ENCODE data around the gene PFKL.
"Not testable (repeated sequence)": the region's sequence is repeated elsewhere in the genome, so short reads cannot be mapped to it uniquely, and the experiment has no call there.

PFKL gene

GRCh38 chr21:44337941-44338895, 38.4 kb downstream of the PFKL start:
- no peak for DNase-seq (ENCODE audit: extremely low read depth in 1 of 2, low read depth in 1 of 2)

DNA sequence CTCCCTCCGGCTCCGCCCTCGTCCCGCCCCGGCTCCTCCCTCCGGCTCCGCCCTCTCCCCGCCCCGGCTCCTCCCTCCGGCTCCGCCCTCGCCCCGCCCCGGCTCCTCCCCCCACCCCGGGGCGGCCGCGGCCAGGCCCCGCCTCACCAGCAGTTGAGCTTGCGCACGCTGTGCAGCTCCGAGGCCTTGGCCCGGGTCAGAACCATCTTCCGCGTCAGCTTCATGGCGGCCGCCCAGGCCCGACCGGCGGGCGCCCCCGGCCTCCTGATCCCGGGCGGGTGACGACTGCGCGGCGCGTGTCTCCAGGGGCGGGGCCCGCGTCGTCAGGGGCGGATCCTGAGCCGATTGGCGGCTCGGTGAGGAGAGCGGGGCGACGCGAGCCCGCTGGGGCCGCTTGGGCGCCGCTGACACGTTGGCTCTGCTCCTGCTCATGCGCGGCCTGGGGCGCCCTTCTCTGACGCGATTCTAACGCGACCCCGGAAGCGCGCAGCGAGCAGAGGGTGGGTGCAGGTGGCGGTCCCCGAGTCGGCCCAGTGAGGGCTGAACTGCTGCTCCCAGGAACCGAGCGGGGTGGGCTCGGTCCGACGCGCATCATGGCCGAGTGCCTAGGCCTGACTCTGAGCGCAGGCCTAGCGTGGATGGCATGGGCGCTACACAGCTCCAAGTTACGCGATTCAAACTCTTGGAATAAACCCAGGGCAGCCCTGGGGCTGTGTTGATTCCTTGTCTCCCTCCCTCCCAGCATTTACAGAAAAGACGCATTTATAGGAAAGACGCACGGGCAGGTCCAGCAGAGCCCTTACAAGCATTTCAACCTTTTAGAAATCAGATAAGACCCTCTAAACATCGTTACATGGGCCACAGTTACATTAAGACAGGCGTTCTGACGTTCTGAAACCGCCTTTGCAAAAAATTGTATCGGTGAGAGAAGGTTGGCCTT, 39.4 kb downstream of the PFKL start, which contains the start of gene CFAP410:
CFAP410 (minus strand) TSS at position 420 of the 940 bp plus-strand sequence; CDS start at position 224, 196 bp downstream.
- peak; percentile 89 to 96 for DNase-seq (ENCODE audit: extremely low read depth in 1 of 2, low read depth in 1 of 2)

DNA sequence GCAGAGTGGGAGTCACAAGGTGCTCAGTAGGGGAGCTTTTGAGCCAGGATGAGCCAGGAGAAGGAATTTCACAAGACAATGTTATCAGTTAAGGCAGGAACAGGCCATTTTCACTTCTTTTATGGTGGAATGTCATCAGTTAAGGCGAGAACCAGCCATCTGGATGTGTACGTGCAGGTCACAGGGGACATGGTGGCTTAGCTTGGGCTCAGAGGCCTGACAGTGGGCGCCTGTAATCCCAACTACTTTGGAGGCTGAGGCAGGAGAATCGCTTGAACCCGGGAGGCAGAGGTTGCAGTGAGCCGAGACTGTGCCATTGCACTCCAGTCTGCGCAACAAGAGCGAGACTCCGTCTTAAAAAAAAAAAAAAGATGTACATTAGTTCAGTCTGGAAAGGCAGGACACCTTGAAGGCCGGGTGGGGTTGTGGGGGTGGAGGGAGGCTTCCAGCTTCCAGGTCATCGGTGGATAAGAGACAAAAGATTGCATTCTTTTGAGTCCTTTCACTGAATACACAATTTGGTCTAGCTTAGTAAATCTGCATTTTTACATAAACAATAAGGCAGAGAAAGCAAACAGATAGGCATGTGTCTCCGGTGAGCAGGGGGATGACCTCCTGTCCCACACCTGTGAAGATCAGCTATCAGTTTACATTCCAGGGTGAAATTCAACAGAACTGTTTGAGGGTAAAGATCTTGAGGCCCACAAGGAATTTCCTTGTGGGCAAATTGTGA, 42.0 kb downstream of the PFKL start:
- not testable (repeated sequence) for DNase-seq (ENCODE audit: extremely low read depth in 1 of 2, low read depth in 1 of 2)

- not testable (repeated sequence) for DNase-seq (ENCODE audit: extremely low read depth in 1 of 2, low read depth in 1 of 2)
These were observed 43.1 kb downstream of the PFKL start for GRCh38 chr21:44342981-44343380.

- no peak for DNase-seq (ENCODE audit: extremely low read depth in 1 of 2, low read depth in 1 of 2)
These were observed 44.8 kb downstream of the PFKL start for GRCh38 chr21:44344541-44345183.

- DNase-seq (ENCODE audit: extremely low read depth in 1 of 2, low read depth in 1 of 2), result no peak
These were observed 45.6 kb downstream of the PFKL start for GRCh38 chr21:44345495-44345894.

- DNase-seq (ENCODE audit: extremely low read depth in 1 of 2, low read depth in 1 of 2), result no peak
These were observed 48.1 kb downstream of the PFKL start for GRCh38 chr21:44347911-44348451.

DNA sequence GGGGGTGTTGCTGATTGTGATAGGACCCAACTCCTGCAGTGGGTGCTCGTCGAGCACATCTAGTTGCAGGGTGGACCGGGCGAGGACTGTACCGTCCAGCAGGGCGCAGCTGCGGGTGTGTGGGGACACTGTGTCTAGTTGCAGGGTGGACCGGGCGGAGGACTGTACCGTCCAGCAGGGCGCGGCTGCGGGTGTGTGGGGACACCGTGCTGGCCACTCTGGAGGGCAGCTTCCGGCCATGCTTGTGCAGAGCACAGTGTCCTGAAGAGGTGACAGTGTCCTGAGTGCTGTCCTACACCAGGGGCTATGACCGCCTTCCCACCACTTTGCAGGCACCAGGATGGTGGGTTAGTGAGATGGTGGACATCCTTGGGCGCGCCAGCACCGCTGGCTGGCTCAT, 49.0 kb downstream of the PFKL start:
- no peak for DNase-seq (ENCODE audit: extremely low read depth in 1 of 2, low read depth in 1 of 2)

- DNase-seq (ENCODE audit: extremely low read depth in 1 of 2, low read depth in 1 of 2), result no peak
These were observed 49.6 kb downstream of the PFKL start for GRCh38 chr21:44349416-44349846.

DNA sequence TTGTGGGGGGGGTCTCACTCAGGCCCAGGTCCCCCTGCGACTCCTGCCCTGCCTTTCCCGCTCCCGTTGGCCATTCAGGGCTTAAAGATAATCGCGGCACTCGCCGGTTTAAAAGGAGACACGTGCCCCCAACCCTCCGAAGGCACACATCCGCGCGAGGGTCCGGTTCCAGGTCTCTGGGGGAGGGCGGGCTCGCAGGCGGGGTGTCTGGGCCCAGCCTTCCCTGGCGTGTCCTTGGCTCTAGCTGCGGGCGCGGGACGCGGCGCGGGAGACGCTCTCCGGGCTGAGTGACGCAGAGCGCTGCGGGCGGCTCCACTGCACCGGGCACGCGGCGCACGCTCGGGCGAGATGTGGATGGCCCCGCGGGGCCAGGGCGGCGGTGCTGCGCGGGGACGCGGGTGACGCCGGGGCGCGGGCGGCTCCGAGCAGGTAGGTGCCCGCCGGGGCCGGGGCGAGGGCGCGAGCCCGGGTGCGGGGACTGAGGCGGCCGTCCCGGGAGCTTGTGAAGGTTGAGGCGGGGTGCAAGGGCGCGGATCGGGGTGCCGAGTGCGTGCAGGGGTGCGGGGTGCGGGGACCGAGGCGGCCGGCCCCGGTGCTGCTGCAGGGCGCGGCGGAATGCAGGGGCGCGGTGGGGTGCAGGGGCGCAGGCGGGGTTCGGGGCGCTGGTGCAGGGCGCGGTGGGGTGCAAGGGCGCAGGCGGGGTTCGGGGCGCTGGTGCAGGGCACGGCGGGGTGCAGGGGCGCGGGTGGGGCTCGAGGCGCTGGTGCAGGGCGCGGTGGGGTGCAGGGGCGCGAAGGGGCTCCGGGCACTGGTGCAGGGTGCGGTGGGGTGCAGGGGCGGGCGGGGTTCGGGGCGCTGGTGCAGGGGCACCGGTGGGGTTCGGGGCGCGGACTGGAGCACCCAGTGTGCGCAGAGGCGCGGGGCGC, 50.3 kb downstream of the PFKL start:
- no peak for DNase-seq (ENCODE audit: extremely low read depth in 1 of 2, low read depth in 1 of 2)

DNA sequence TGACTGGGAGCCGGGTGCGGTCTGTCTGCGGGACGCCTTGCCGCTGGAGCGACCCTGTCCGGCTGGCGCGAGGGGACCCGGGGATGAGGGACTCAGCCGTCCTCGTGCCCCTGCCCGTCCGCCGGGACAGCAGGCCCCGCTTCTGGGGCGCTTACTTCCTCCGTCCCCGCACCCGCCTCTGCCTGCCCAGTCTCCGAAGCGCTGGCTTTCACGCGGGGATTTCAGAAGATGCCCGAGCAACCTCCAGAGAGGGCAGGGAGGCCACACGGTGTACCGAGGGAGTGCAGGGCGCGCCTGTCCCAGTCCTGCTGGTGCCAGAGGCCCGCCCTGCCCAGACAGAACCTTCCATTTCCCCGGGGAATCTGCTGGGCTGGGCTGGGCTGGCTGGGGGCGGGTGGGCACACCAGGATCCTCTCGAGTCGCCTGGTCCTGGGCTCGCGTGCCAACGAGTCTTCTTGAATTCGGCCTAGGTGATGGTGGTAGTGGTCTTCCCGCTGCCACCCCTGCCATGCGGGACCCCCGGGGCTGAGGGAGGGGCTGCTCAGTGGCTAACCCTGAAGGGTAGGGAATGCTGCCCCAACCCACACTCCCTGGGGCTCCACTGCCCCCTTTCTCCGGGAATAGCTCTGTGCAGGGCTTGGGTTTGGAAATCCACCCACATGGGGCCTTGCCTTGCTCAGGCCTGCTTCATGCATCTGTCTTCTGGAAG, 51.1 kb downstream of the PFKL start:
- no peak for DNase-seq (ENCODE audit: extremely low read depth in 1 of 2, low read depth in 1 of 2)

GRCh38 chr21:44351535-44352252, 51.8 kb downstream of the PFKL start:
- no peak for DNase-seq (ENCODE audit: extremely low read depth in 1 of 2, low read depth in 1 of 2)

DNA sequence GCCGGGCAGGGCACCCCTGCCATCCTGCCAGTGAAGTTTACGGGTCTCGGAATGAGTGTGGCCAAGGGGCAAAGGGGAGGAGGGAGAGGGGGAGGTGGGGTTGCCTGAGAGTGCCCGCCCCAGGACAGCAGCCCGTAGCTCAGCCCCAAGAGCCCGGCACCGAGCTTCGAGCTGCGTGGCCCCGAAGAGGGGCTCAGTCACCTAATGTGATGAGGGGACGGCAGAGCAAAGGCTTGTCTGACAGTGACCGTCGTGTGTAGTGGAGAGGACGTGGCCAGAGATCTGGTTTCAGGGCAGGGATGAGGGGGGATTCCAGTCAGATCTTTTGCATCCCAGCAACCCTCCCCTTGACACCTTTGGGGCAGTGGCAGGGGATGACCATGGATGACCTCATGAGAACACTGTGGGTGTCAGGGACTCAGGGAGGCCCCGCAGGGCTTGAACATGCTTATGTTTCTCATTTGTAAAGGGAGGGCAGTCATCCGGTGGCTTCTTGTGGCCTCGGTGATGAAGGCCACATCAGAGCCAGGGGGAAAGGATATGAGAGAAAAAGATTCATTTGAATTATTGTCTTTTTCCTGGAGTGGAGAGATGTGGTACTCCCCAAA, 52.5 kb downstream of the PFKL start:
- DNase-seq (ENCODE audit: extremely low read depth in 1 of 2, low read depth in 1 of 2), result no peak

GRCh38 chr21:44353191-44353970, 53.5 kb downstream of the PFKL start, which contains the start of gene TRPM2:
TSS of gene TRPM2 (plus strand) at chr21:44353621. CDS start at chr21:44353701, 80 bp downstream.
- no peak for DNase-seq (ENCODE audit: extremely low read depth in 1 of 2, low read depth in 1 of 2)

DNA sequence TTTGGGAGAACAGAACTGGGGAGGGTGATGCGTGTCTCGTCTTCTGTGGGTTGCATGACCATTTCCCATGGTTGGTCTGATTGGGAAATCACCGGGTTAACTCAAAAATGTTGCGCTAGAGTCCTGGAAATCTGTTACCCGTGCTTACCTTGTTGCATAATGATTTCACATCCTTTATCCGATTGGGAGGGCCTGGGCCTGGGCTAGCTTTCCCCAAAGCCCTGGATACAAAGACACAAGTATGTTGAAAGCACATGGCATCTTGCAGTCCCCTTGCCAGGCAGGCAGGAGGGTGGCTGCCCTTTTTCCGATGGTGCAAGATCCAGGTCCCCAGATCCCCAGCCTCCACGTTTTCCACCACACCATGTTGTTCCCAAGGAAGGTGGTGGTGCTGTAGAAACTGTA, 54.1 kb downstream of the PFKL start:
- no peak for DNase-seq (ENCODE audit: extremely low read depth in 1 of 2, low read depth in 1 of 2)
